Ammon's horn (tissue), 1 donor: ENCODE measurements around the gene TXNDC12.

Experiments used
- DNase-seq: peaks from one replicate; pipeline ENCODE4 v3.0.0-alpha.2; 2016; ENCODE audit warnings: low spot score

Gene TXNDC12

DNA sequence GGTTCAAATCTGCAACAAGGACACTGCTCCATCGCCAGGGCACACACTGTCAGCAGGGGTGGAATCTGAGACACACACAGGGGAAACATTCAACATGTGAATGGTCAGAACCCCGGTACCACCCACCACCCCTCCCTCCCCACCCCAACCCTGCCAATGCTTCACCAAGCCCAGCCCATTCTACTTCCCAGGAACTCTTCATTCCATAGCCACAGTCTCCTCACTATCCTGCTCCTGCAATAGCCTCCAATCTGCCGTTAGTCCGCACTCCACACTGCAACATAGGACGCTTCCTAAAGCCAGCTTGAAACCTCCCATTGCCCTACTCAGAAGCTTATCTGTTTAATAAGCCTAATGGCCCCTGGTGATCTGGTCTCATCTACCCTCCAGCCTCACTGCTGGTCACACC is 57.0 kb downstream of the TXNDC12 start:
- DNase-seq: no peak

DNA sequence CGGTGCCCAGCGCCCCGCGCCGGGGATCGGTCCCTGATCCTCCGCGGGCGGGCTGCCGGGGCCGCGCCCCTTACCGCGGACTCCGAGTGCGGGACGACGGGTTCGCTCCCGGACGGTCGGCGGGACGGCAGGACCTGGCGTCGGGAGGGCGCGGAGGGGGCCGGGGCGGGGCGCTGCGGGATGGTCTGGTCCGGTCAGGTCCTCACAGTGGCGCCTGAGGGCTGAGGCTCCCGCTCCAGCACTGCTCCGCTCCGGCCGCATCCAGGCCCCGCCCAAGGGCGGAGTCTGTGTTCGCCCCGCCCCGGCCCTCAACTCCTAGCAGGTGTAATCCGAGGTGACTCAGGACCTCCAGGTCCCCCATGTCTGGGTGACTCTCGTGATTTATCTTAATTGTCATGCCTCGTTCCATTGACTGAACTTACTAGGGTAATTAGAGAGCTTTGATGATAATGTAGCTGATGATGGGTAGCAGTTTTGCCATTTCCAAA is 64.5 kb downstream of the TXNDC12 start, which contains the start of gene RAB3B:
TSS of gene RAB3B (minus strand) at position 223 of the 488 bp plus-strand sequence. CDS start 13,583 bp downstream, outside the sequence.
- DNase-seq: peak; percentile 7

DNA sequence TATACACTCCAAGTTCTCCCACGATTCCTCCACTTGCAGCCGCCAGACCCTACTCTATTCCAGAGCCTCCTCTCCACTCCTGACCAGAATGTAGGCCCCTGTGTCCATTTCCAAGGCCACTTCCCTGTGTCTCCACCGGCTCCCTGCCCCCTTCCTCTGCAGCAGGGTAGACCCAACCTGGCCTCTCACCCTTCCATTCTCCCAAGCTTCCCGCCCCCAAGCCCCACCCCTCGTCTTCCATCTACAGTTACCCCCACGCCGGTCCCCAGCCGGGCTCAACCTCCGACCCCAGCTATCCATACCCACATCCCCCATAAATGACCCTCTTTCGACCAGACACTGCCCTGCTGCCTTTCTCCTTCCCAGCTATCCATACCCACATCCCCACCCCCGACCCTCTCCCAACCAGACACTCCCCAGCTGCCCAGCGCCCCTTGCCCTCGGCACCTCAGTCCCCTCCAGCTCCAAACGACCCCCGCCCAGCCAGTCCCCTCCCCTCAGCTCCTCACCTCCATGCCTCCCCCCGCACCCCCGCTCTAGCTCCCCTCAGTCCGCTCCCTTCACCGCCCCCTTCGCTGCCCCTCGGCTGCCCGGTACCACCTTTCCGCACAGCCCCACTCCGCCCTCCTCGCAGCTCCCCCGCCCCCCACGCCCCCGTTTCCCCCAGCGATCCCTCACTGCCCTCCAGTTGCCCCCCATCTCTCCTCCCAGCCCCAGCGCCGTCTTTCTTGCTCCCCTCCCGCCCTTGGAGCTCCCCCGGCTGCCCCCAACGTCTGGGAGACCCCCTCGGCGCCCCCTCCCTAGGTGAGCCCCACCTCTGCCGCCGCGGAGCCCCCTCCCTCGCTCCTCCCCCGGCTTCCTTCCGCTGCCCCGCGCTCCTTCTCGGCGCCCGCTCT is 65.2 kb downstream of the TXNDC12 start:
- DNase-seq: no peak

DNA sequence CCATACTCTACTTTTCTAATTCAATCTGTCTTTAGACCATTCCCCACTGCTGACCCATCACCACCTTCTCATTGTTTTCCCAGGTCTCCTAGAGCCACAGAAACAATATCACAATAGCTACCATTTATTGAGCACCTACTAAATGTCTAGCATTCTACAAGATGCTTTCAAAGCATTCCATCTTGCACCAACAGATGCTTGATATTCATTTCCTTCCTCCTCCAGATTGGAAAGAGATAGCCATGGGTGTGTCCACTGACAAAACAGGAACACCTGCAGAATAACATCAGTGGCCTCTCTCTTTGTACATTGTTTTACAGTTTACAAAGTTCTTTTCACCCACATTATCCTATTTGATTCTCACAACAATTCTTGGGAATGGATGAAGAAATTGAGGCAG is 66.7 kb downstream of the TXNDC12 start:
- DNase-seq: no peak

DNA sequence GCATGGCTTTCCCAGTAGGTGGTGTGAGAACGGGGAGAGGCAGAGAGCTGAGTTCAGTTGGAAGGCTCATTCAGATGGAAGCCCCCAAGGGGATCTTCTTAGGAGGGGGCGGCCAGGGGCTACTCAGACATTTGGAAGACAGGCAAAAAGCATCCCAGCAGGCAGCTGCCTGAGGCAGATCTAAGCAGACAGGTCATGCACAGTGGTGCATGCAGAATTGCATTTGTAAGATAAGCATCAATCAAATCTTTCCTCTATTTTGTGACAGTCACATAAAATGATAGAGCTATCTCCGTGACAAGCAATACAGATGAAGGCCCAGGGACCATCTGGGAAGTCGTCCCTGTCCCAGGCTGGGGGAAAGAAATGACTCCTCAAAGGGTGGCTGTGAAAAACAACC is 68.3 kb downstream of the TXNDC12 start:
- DNase-seq: no peak

DNA sequence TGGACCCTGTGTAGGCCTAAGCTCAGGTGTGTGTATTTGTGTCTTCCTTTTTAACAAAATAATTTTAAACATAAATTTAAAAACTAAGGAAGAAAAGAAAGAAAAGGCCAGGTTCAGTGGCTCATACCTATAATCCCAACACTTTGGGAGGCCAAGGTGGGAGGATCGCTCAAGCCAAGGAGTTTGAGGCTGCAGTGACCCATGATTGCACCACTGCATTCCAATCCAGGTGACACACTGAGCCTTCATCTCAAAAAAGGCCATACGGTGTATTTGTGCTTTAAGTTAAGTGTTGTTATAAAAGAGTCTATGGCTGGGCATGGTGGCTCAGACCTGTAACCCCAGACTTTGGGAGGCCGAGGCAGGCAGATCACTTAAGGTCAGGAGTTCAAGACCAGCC is 72.8 kb downstream of the TXNDC12 start:
- no peak for DNase-seq

DNA sequence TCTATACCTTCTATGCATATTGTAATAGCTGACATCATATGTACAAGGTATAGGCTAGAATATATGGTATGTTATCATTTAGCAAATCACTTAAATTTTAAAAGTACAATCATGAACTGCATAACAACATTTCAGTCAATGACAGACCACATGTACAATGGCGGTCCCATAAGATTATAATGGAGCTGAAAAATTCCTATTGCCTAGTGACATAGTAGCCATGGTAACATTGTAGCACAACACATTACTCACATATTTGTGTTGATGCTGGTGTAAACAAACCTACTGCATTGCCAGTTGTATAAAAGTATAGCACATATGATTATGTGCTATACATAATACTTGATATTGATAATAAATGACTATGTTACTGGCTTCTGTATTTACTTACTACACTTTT is 73.4 kb downstream of the TXNDC12 start:
- no peak for DNase-seq

DNA sequence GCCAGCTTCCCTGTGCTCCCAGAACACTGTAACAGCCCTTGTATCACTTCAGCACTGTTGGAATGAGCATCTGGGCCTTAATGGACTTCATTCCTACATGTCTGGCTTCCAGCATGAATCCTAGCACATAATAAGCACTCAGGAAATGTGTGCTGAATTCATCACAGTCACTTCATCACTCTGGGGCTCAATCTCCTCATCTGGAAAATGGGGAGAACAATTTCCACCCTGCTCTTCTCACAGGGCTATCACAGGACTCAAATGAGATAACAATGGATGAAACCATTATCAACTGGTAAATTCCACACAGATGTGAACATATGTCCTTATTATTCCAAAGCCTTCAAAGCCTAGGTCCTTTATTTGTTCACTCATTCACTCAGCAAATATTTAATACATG is 76.9 kb downstream of the TXNDC12 start:
- no peak for DNase-seq

DNA sequence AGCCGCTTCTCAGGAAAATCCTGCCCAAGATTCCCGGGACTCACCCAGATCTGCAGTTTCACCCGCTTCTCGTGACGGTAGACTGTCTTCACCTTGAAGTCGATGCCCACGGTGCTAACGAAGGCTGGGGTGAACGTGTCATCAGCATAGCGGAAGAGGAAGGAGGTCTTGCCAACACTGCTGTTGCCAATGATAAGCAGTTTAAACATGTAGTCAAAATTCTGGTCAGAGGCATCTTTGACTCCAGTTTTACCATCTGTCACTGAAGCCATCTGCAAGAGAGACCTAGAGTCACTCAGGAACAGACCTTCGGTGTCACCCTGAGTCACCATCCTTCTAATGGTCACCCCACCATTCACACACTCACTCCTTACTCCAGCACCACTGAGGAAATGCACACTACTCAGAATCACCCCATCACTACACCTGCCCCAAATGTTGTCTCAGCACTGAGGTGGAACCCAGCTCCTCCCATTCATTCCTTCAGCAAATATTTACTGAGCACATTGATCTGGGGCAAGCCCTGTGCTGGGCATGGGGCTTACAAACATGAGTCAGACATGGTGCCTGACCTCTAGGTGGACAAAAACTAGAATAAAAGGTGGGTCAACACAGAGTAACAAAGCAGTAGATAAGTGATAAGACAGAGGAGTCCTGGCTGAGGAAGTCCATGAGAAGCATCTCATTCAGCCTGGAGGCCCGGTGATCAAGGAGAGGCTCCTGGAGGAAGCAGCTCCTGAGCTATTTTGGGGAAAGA is 78.0 kb downstream of the TXNDC12 start:
- DNase-seq: no peak

DNA sequence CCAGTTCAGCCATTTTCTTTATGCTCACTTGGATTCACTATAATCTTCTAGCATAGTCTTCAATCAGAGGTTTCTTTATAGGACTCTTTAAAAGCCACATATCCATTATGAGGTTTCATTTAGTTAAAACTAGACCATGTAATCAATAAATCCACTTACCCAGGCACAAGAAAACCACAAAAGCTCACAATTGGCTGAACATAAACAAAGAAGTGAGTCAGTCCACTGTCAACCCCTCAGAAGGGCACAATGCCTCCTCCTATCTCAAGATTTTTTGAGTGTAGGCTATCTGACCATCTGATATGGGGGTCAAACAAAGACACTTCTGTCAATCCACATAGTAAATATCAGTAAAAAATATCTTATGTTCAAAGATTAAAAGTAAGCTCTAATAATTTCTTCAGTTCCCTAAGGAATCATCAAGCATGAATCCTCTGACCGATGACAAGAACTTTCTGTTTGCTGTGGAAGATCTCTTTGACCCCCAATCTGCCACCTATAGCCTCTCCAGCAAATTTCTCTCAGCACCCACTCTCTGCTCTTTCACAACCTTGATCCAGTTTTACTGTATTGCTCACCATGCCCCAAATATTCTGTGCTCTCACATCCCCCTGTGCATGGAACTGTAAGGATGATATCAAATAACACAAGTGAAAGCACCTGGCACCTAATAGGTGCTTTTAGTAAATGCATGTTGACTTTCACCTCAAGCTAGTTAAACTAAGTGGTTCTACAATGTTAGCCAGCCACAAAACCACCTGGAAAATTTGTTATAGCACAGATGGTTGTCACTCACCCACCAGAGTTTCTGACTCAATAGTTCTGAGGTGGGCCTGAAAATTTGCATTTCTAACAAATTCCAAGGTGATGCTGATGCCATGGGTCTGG is 81.2 kb downstream of the TXNDC12 start:
- no peak for DNase-seq
